GM12892 (cell line): ENCODE measurements around the gene ZNF407.

Experiments
- DNase-seq: peaks from one replicate; pipeline ENCODE4 v3.0.0; 2011; ENCODE audit not compliant: insufficient read length
- FAIRE-seq: peaks from 2 replicates; lab custom pipeline; 2011; peaks lifted over from hg19 to GRCh38; lab: Jason Lieb, UNC
- POLR2A ChIP-seq: IDR thresholded peaks from 2 replicates; pipeline ENCODE4 v1.6.1; 2011; ENCODE audit warnings: low read depth, low read length, control low read depth
- POLR2AphosphoS5 ChIP-seq: IDR thresholded peaks from 2 replicates; pipeline ENCODE4 v1.6.1; 2011; ENCODE audit warnings: low read depth, low read length, control low read depth
- TAF1 ChIP-seq: IDR thresholded peaks from 2 replicates; pipeline ENCODE4 v1.6.1; 2011; ENCODE audit warnings: low read depth, mild to moderate bottlenecking, control low read depth, low read length, borderline replicate concordance

ZNF407 gene

DNA sequence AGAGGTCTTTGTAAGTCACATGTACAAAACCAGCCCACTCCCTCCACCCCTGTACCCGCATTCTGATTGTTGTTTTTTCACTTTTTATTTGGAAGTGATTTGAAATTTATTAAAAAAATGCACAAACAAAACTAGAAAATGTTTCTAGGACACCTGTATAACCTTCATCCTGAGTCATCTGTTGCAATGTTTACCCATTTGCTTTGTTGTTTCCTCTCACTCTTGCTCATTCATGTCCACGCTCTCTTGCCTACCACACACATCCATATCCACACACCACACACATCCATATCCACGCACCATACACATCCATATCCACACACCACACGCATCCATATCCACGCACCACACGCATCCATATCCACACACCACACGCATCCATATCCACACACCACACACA, 18.8 kb downstream of the ZNF407 start:
- TF ChIP-seq TAF1 (no peak), POLR2A (no peak), POLR2AphosphoS5 (no peak)
- FAIRE-seq (no peak), DNase-seq (no peak)

DNA sequence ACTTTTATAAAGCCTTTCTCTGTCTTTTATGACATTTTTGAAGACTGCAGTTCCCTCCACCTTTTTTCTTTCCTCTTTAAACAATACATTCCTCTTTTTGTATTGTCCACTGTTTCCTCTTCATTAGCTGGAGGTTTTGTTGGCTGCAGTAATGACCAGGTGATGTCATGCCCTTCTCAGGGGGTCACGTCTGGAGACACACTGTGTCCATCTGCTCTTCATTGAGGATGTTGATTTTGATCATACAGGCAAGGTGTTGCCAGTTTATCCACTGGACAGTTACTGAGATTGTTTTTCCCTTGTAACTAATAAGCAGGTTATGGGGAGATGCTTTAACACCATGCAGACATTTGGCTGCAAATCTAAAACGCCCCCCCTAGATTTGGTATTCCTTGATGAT, 19.8 kb downstream of the ZNF407 start:
- no peak for FAIRE-seq
- DNase-seq: no peak
- TF ChIP-seq POLR2AphosphoS5 (no peak), POLR2A (no peak), TAF1 (no peak)

DNA sequence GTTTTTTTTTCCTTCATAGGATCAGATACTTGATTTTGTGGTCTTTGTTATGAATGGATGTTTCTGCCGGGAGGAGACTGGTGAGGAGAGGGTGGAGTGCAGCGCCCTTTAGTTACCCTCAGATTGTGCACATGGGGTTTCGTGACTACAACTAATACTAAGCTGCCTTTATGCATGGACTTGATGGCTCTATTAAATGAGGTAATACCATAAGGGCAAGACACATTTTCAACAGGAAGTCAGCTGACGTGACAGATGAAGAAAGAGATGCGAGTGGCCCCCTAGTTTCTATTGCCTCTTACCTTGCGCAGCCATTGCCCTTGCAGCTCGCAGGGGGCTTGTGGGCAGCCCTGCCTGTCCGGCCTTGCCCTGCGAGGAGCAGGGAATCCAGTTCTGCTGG, 24.4 kb downstream of the ZNF407 start:
- no peak for DNase-seq
- TF ChIP-seq POLR2AphosphoS5: no peak
- TF ChIP-seq TAF1: no peak
- TF ChIP-seq POLR2A: no peak
- no peak for FAIRE-seq

DNA sequence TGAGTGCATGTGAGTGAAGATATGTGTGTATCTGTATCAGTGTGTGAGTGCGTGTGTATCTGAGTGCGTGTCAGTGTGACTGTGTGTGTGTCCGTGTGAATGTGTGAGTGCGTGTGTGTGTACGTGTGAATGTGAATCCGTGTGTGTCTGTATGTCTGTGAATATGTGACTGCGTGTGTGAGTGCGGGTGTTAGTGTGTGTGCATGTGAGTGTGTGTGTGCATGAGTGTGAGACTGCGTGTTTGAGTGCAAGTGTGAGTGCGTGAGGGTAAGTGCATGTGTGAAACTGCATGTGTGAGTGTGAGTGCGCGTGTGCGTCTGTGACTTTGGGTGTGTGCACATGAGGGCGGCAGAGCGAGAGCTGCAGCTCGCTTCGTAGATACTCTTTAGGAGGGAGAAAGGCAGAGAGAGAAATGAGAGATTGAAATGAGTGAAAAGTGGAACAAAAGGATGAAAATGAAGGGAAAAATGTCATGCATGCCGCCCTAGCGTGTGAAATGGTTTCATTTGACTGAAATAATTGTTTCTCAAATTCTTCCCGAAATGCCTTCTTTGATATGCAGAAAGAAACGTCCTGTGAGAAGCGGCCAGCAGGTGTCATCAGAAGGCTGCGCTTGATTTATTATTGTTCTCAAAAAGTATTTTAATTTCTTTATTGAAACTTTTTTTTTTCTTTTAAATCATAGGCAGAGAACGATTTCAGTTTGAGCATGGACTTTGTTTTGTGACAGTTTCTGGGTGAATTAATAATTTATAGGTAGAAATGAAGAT, 25.6 kb downstream of the ZNF407 start:
- DNase-seq (no peak), FAIRE-seq (no peak)
- TF ChIP-seq POLR2AphosphoS5 (no peak), POLR2A (no peak), TAF1 (no peak)

DNA sequence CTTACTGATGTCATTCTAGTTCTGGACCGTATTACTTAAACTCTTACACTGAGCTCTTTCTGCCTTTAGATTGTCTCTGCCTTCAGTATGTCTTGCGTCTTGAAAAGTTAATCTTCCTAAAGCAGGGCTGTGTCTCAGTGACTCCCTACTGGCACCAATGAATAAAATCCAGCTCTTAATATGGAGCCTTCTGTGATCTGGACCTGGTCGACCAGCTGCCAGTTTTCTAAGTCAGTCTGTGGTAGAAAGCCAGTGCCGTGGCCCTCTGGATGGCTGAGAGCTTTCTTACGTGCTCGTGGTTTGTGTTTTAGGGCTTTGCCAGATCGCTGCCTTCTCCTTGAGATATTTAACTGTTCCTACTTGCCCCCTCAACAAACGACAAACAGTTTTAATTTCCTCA, 26.8 kb downstream of the ZNF407 start:
- DNase-seq: no peak
- FAIRE-seq: no peak
- TF ChIP-seq POLR2AphosphoS5: no peak
- TF ChIP-seq POLR2A: no peak
- no peak for TF ChIP-seq TAF1

DNA sequence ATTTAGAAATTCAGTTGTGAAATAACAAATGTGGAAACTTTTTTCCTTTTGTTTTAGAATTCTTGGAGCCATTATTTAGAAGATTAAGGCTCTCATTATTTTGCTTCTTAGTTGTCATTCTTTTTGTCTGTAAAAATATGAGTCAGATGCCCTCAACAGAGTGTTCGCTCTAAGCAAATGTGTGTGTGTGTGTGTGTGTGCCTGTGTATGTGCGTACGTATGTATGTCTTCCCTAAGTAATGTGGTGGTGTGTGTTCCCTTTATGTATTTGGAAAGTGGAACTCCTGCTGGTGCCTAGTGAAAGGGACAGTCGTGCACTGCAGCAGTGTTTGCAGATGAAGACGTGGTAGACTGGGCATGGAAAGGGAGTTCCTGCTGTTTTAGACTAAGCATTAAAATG, 27.5 kb downstream of the ZNF407 start:
- TF ChIP-seq POLR2AphosphoS5: no peak
- TF ChIP-seq TAF1: no peak
- TF ChIP-seq POLR2A: no peak
- FAIRE-seq: no peak
- DNase-seq: no peak

DNA sequence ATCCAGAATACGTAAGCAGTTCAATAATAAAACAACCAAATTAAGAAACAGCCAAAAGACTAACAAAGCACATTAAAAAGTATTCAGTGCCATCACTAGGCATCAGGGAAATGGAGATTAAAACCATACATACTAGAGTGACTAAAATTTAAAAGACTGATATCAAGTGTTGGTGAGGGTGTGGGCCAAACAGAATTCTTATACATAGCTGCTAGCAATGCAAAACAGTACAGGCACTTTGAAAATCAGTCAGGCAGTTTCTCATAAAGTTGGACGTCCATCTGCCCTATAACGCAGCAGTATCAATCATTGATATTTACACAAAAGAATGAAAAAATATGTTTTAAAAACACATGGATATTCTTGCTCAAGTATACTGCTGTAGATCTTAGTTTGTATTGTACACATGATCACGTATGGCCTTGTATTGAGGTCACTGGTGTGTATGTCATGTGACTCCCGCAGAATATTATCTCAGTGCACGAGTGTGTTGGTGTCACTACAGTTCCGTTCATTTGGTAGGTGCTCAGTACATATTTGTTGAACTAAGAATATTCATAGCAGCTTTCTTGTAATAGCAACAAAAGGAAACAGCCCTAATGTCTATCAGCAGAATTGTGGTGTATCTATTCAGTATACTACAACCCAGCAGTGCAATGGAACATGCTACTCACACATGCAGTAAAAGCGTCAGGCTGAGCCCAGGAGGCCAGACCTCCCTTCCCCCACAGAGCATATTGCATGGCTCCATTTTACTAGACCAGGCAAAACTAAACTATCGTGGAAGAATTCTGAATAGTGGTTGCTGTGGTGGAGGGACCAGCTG, 28.6 kb downstream of the ZNF407 start:
- FAIRE-seq (no peak), DNase-seq (no peak)

DNA sequence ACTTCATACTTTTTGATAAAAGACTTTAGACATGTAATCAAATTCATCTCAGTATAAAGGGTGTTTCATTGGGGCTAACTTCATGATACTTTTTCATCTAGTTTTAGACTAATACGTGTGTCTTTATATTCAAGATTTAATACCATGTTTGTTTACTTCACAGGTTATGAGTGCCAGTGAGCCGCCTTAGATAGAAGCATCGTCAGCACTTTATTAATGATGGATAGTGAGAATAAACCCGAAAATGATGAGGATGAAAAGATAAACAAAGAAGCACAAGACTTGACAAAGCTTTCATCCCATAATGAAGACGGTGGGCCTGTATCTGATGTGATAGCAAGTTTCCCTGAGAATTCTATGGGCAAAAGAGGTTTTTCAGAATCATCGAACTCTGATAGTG, 33.1 kb downstream of the ZNF407 start:
- DNase-seq (no peak), FAIRE-seq (no peak)
- TF ChIP-seq POLR2A: no peak
- no peak for TF ChIP-seq POLR2AphosphoS5

More for the DNA sequence above, 28.6 kb downstream of the ZNF407 start:
- no peak for TF ChIP-seq POLR2A
- TF ChIP-seq POLR2AphosphoS5: no peak
- TF ChIP-seq TAF1: no peak

DNA sequence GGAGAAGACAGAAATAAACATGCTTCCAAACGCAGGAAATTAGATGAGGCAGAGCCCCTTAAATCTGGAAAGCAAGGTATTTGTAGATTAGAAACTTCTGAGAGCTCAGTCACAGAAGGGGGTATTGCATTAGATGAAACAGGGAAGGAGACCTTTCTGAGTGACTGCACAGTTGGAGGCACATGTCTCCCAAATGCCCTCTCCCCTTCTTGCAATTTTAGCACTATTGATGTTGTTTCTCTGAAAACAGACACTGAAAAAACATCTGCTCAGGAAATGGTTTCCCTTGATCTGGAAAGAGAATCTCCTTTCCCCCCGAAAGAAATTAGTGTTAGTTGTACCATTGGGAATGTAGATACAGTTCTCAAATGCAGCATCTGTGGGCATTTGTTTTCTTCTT, 33.5 kb downstream of the ZNF407 start:
- FAIRE-seq (no peak), DNase-seq (no peak)
- TF ChIP-seq POLR2A (no peak), TAF1 (no peak), POLR2AphosphoS5 (no peak)

DNA sequence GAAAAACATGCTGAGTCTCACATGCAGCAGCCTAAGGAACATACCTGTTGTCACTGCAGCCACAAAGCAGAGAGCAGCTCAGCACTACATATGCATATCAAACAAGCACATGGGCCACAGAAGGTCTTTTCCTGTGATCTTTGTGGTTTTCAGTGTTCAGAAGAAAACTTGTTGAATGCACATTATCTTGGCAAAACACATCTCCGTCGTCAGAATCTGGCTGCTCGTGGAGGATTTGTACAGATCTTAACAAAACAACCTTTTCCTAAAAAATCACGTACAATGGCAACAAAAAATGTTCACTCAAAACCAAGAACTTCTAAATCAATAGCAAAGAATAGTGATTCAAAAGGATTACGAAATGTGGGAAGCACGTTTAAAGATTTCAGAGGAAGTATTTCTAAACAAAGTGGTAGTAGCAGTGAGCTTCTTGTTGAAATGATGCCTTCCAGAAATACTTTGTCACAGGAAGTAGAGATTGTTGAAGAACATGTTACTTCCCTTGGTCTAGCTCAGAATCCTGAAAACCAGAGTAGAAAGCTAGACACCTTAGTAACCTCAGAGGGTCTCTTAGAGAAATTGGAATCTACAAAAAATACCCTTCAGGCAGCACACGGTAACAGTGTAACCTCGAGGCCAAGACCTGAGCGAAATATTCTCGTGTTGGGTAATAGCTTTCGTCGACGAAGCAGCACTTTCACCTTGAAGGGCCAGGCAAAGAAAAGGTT, 34.1 kb downstream of the ZNF407 start:
- FAIRE-seq: no peak
- DNase-seq: no peak
- TF ChIP-seq TAF1: no peak
- TF ChIP-seq POLR2AphosphoS5: no peak
- TF ChIP-seq POLR2A: no peak

DNA sequence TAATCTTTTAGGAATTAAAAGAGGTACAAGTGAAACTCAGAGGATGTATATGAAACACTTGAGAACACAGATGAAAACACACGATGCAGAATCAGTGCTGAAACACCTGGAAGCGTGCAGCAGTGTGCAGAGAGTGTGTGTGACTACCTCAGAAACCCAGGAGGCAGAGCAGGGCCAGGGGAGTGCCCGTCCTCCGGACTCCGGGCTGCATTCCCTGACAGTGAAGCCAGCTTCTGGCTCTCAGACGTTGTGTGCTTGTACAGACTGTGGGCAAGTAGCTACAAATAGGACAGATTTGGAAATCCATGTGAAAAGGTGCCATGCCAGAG, 34.6 kb downstream of the ZNF407 start:
- TF ChIP-seq TAF1 (no peak), POLR2AphosphoS5 (no peak), POLR2A (no peak)
- no peak for DNase-seq
- no peak for FAIRE-seq
